OCI-LY7 (cell line): ENCODE measurements around the gene USH1C. TPM values are rescaled to one million over a fixed set of nuclear protein-coding genes. Genes with fewer than 3 reads are reported as not detected.

ENCODE experiments used
- BruUV-seq: library from RNA; stranded (reverse); fragments of 400-500 nt; replicated peaks from 2 replicates; lab custom pipeline; 2021; lab: Mats Ljungman, UMichigan
- CTCF ChIA-PET: fragments of 300-600 bp; sonication (Branson Sonifier 250); formaldehyde crosslinking; loops from one replicate; lab custom pipeline; 2022; ENCODE audit warnings: antibody characterized with exemption; ENCODE audit not compliant: unreplicated experiment; lab: Charles Lee
- POLR2A ChIA-PET: fragments of 300-600 bp; sonication (Branson Sonifier 250); formaldehyde crosslinking; loops from one replicate; lab custom pipeline; 2022; ENCODE audit warnings: antibody characterized with exemption; lab: Charles Lee
- DNase-seq: peaks from one replicate; pipeline ENCODE4 v3.0.0-alpha.2; 2015; ENCODE audit warnings: low spot score
- H2AFZ ChIP-seq: fragments of 200-600 bp; sonication (generic), shearing (Covaris generic); 2 replicates; pipeline ENCODE4 v1.6.1; 2014; ENCODE audit warnings: mild to moderate bottlenecking, antibody characterized with exemption, low read length, moderate library complexity
- H3K27ac ChIP-seq: fragments of 200-600 bp; sonication (generic); 2 replicates; pipeline ENCODE4 v1.5.1; 2014; ENCODE audit warnings: mixed run types, low read depth, mild to moderate bottlenecking, moderate library complexity, low read length, inconsistent platforms; ENCODE audit not compliant: poor library complexity, severe bottlenecking
- H3K36me3 ChIP-seq: fragments of 200-600 bp; sonication (generic); 2 replicates; pipeline ENCODE4 v1.6.1; 2014; ENCODE audit warnings: mild to moderate bottlenecking, antibody characterized with exemption, low read length, moderate library complexity, mixed read lengths; ENCODE audit not compliant: insufficient read depth
- H3K4me1 ChIP-seq: fragments of 200-600 bp; sonication (generic); 2 replicates; pipeline ENCODE4 v1.5.1; 2014; ENCODE audit warnings: mild to moderate bottlenecking, low read length; ENCODE audit not compliant: insufficient read depth, poor library complexity, severe bottlenecking
- H3K4me2 ChIP-seq: fragments of 200-600 bp; sonication (generic); 2 replicates; pipeline ENCODE4 v1.6.1; 2014; ENCODE audit warnings: mild to moderate bottlenecking, low read length
- H3K4me3 ChIP-seq: fragments of 200-600 bp; sonication (generic); 2 replicates; pipeline ENCODE4 v1.5.1; 2014; ENCODE audit warnings: mild to moderate bottlenecking, low read depth, low read length; ENCODE audit not compliant: poor library complexity, severe bottlenecking
- H3K79me2 ChIP-seq: fragments of 200-600 bp; sonication (generic); 2 replicates; pipeline ENCODE4 v1.6.1; 2016; ENCODE audit warnings: low read depth, mild to moderate bottlenecking, low read length, moderate library complexity, mixed read lengths; ENCODE audit not compliant: insufficient read depth
- H3K9me2 ChIP-seq: fragments of 200-600 bp; sonication (generic); 2 replicates; pipeline ENCODE4 v1.6.1; 2016; ENCODE audit warnings: mild to moderate bottlenecking, low read length, mixed read lengths; ENCODE audit not compliant: insufficient read depth
- H3K9me3 ChIP-seq: fragments of 200-600 bp; sonication (generic); 2 replicates; pipeline ENCODE4 v1.6.1; 2014; ENCODE audit warnings: mild to moderate bottlenecking, mixed run types, low read length, mixed read lengths
- H4K20me1 ChIP-seq: fragments of 200-600 bp; sonication (generic); 2 replicates; pipeline ENCODE4 v1.6.1; 2014; ENCODE audit warnings: mild to moderate bottlenecking, antibody characterized with exemption, low read length, moderate library complexity, mixed read lengths; ENCODE audit not compliant: insufficient read depth
- EZH2phosphoT487 ChIP-seq: fragments of 200-600 bp; sonication (generic); IDR thresholded peaks from 2 replicates; pipeline ENCODE4 v1.6.1; 2018; ENCODE audit warnings: low read depth, borderline replicate concordance, mild to moderate bottlenecking, mixed run types, antibody characterized with exemption, low read length, moderate library complexity, mixed read lengths
- intact Hi-C: fragments of 100-400 bp; cut with micrococcal nuclease; formaldehyde crosslinking; loops from one replicate; pipeline ENCODE4 v1.10.0; 2022; ENCODE audit not compliant: unreplicated experiment
- total RNA-seq, 2 experiments: library from RNA; depleted of rRNA in 1 of 2; stranded (reverse); fragments of >200 nt in 1 of 2; shearing (Covaris generic) in 1 of 2; gene quantifications; 2 replicates each; pipeline ENCODE4 v1.2.3, GENCODE V29; 2014 to 2022
- TF ChIP-seq, protein P1 (sequence below): fragments of 200-600 bp; sonication (generic); conservative IDR thresholded peaks from 2 replicates; pipeline ENCODE4 v1.5.1; 2014; ENCODE audit warnings: mild to moderate bottlenecking, antibody characterized with exemption, low read length, moderate library complexity, mixed read lengths

The USH1C gene
- total RNA-seq, 2 experiments from 2014 or later, result not detected

DNA sequence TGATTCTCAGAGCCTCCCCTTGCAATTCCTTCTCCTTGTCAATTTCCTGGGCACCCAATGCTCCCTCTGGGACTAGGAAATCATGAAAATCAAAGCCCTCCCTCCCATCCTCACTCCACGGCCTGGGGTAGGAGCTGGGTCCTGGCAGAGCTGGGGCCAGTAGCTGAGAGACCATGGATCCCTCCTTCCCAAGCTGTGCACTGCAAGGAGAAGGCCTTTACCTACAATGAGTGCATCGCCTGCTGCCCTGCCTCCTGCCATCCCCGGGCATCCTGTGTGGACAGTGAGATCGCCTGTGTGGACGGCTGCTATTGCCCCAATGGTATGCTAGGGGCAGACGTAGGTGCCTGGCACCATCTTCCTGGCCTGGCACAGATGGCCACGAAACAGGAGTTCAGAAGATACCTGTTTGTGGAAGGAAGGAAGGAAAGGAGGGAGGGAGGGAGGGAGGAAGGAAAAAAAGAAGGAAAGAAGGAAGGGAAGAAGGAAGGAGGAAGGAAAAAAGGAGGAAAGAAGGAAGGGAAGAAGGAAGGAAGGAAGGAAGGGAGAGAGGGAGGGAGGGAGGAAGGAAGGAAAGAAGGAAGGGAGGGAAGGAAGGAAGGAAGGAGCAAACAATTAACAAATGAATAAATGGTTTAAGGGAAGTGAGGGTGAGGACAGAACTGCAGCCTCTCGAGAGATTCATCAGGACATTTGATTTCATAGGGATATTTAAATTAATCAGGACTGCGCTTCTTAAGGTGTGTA, 15.3 kb upstream of the USH1C start:
- Histone ChIP-seq H3K4me2 (no peak overlapping the region), H3K9me3 (no peaks in the 10 kb centered on the region), H3K9me2 (no peaks in the 10 kb centered on the region), H3K36me3 (no peaks in the 10 kb centered on the region), H3K27ac (no peak overlapping the region), H3K4me3 (no peak overlapping the region), H2AFZ (no peak overlapping the region), H4K20me1 (no peaks in the 10 kb centered on the region), H3K79me2 (no peaks in the 10 kb centered on the region), H3K4me1 (no peaks in the 10 kb centered on the region)
- no peak for DNase-seq
- TF ChIP-seq, protein P1, sequence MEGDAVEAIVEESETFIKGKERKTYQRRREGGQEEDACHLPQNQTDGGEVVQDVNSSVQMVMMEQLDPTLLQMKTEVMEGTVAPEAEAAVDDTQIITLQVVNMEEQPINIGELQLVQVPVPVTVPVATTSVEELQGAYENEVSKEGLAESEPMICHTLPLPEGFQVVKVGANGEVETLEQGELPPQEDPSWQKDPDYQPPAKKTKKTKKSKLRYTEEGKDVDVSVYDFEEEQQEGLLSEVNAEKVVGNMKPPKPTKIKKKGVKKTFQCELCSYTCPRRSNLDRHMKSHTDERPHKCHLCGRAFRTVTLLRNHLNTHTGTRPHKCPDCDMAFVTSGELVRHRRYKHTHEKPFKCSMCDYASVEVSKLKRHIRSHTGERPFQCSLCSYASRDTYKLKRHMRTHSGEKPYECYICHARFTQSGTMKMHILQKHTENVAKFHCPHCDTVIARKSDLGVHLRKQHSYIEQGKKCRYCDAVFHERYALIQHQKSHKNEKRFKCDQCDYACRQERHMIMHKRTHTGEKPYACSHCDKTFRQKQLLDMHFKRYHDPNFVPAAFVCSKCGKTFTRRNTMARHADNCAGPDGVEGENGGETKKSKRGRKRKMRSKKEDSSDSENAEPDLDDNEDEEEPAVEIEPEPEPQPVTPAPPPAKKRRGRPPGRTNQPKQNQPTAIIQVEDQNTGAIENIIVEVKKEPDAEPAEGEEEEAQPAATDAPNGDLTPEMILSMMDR, result no peak
- TF ChIP-seq EZH2phosphoT487, result no peak
- ChIA-PET CTCF (no interaction called here), POLR2A (no interaction called here)
- intact Hi-C loops, result no loop called here
- BruUV-seq, result no TSS peak

DNA sequence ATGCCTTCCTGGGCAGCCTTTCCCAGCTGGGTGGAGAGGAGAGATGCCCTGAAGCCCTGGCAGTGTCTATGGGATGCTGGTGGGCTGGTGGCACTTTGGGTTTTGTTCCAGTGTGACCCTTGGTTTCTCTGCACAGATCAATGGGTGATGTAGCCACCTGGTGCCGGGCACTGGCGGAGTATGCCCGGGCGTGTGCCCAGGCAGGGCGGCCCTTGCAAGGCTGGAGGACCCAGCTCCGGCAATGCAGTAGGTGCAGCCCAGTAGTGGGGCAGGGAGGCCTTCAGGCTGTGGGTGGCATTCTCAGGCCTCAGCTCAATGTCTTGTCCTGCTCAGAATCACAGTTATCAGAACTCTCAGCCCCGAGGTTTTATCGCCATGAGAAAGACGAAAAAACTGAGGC, 14.7 kb upstream of the USH1C start:
- ChIA-PET CTCF (no interaction called here), POLR2A (no interaction called here)

More for the DNA sequence above, 14.7 kb upstream of the USH1C start:
- Histone ChIP-seq H3K4me3 (no peak overlapping the region), H3K27ac (no peak overlapping the region), H3K9me2 (no peaks in the 10 kb centered on the region), H3K4me1 (no peaks in the 10 kb centered on the region), H4K20me1 (no peaks in the 10 kb centered on the region), H3K36me3 (no peaks in the 10 kb centered on the region), H2AFZ (no peak overlapping the region), H3K4me2 (no peak overlapping the region), H3K79me2 (no peaks in the 10 kb centered on the region), H3K9me3 (no peaks in the 10 kb centered on the region)
- no peak for DNase-seq
- BruUV-seq, result no TSS peak
- TF ChIP-seq EZH2phosphoT487, result no peak
- TF ChIP-seq, protein P1, result no peak
- intact Hi-C loops, result no loop called here
